Esophagus muscularis mucosa (tissue), 4 donors: ENCODE results near the gene NUBPL. TPM values are rescaled to one million over a fixed set of nuclear protein-coding genes. Genes with fewer than 3 reads are reported as not detected.

Experiments used
- DNase-seq: peaks from one replicate; pipeline ENCODE4 v3.0.0-alpha.2; 2017; ENCODE audit errors: extremely low spot score
- H3K27ac ChIP-seq, 4 donors: fragments of 200-600 bp; sonication (generic); replicated peaks in 1 of 4; 1 replicate in 3 of 4; 2 replicates in 1 of 4; pipeline ENCODE4 v1.5.1; 2016 to 2019; ENCODE audit warnings: mild to moderate bottlenecking in 1 of 4
- H3K27me3 ChIP-seq, 4 donors: fragments of 200-600 bp; sonication (generic); one replicate each; pipeline versions ENCODE4 v1.5.1 to v1.6.0; 2016 to 2019
- H3K36me3 ChIP-seq, 4 donors: fragments of 200-600 bp; sonication (generic); one replicate each; pipeline ENCODE4 v1.5.1; 2016 to 2019
- H3K4me1 ChIP-seq, 4 donors: fragments of 200-600 bp; sonication (generic); one replicate each; pipeline ENCODE4 v1.5.1; 2016 to 2019
- H3K4me3 ChIP-seq, 4 donors: fragments of 200-600 bp; sonication (generic); 1 replicate in 2 of 4; 2 replicates in 2 of 4; pipeline ENCODE4 v1.5.1; 2016 to 2019; ENCODE audit warnings: mild to moderate bottlenecking in 4 of 4, moderate library complexity in 1 of 4
- H3K9me3 ChIP-seq, 4 donors: fragments of 200-600 bp; sonication (generic); 1 replicate in 3 of 4; 2 replicates in 1 of 4; pipeline ENCODE4 v1.5.1; 2016 to 2019
- EP300 ChIP-seq: sonication (generic); formaldehyde crosslinking; IDR thresholded peaks from one replicate; pipeline ENCODE4 v1.6.1; 2017; ENCODE audit warnings: antibody characterized with exemption
- POLR2A ChIP-seq: fragments of 450-650 bp; IDR thresholded peaks from one replicate; pipeline ENCODE4 v1.6.1; 2017; ENCODE audit warnings: antibody characterized with exemption, moderate library complexity, mild to moderate bottlenecking, low read depth
- POLR2AphosphoS5 ChIP-seq, 2 donors: sonication (generic); formaldehyde crosslinking; IDR thresholded peaks; one replicate each; pipeline ENCODE4 v1.6.1; 2017; ENCODE audit warnings: antibody characterized with exemption in 2 of 2
- WGBS: methylation state at CpG from one replicate; pipeline ENCODE4 v1.1.5; 2018; 5-methylcytosine and 5-hydroxymethylcytosine counted together
- intact Hi-C: fragments of 100-400 bp; cut with DNase I; formaldehyde crosslinking; loops from one replicate; pipeline ENCODE4 v1.15.1; 2023
- total RNA-seq, 4 donors: library from RNA; depleted of rRNA; stranded (reverse); fragments of >200 nt; gene quantifications; one replicate each; pipeline versions ENCODE4 v1.1.0 to v1.2.1, GENCODE V29; 2016
- TF ChIP-seq, protein P1 (sequence below), 3 experiments: fragments of 200-600 bp in 2 of 3; fragments of 450-650 bp in 1 of 3; sonication (generic) in 2 of 3; IDR thresholded peaks; one replicate each; pipeline ENCODE4 v1.5.1; 2017 to 2019; ENCODE audit warnings: antibody characterized with exemption in 3 of 3, mild to moderate bottlenecking in 2 of 3, moderate library complexity in 1 of 3

The NUBPL gene
- total RNA-seq, 4 donors from 2014 or later = 10.3 to 13.6 (median 12.8) TPM

DNA sequence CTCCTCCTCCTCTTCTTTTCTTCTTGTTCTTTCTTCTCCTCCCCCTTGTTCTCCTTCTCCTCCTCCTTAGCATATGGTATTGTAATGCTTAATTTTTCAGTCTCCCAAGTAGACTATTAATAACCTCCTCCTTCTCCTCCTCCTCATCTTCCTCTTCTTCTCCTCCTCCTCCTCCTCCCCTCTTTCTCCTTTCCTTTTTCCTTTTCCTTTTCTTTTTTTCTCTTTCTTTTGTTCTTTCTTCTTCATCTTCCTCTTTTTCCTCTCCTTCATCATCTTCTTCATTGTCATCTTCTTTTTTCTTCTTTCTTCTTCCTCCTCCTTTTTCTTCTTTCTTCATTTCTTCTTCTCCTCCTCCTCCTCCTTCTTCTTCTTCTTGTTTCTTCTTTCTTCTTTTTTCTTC lies 264.3 kb downstream of the NUBPL start:
- TF ChIP-seq POLR2AphosphoS5 (IDR thresholded peaks at IDR 0.05) = no peak
- TF ChIP-seq, protein P1, sequence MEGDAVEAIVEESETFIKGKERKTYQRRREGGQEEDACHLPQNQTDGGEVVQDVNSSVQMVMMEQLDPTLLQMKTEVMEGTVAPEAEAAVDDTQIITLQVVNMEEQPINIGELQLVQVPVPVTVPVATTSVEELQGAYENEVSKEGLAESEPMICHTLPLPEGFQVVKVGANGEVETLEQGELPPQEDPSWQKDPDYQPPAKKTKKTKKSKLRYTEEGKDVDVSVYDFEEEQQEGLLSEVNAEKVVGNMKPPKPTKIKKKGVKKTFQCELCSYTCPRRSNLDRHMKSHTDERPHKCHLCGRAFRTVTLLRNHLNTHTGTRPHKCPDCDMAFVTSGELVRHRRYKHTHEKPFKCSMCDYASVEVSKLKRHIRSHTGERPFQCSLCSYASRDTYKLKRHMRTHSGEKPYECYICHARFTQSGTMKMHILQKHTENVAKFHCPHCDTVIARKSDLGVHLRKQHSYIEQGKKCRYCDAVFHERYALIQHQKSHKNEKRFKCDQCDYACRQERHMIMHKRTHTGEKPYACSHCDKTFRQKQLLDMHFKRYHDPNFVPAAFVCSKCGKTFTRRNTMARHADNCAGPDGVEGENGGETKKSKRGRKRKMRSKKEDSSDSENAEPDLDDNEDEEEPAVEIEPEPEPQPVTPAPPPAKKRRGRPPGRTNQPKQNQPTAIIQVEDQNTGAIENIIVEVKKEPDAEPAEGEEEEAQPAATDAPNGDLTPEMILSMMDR (IDR thresholded peaks at IDR 0.05) = no peak
- TF ChIP-seq POLR2A = no peak
- no peak for TF ChIP-seq EP300
- Histone ChIP-seq H3K9me3 (no peaks in the 10 kb centered on the region), H3K27ac (no peak overlapping the region), H3K4me3 (no peak overlapping the region), H3K36me3 (peaks cover 0 to 5% (median 0%) of the 10 kb centered on the region in 4 donors), H3K27me3 (no peaks in the 10 kb centered on the region), H3K4me1 (no peaks in the 10 kb centered on the region)
- intact Hi-C loops = no loop called here
- DNase-seq = no peak

DNA sequence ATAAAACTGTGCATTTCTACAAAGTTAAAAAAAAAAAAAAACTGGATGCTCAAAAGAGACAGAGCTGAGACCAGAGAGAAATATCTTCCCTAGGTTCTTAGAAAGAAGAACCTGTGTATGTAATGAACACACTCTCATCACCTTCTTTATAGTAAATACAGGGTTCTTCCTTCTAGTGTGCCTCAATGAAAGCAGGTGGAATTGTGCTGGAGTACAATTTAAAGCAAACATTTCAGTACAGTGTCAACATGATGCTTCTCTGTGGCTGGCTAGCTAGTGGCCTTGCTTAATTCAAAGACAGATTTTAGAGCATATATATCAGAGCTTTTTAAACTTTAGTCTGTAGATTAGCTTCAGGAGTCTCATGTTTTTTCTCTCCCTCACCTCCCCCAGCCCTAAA lies 266.1 kb downstream of the NUBPL start:
- H3K4me3 ChIP-seq = no peak overlapping the region
- no peak for DNase-seq
- no peaks in the 10 kb centered on the region for H3K9me3 ChIP-seq
- no peaks in the 10 kb centered on the region for H3K4me1 ChIP-seq
- H3K27me3 ChIP-seq = no peaks in the 10 kb centered on the region
- H3K36me3 ChIP-seq = peaks cover 0 to 5% (median 0%) of the 10 kb centered on the region in 4 donors
- intact Hi-C loops = no loop called here
- TF ChIP-seq POLR2A (no peak), EP300 (no peak), POLR2AphosphoS5 (IDR thresholded peaks at IDR 0.05) (no peak)
- no peak overlapping the region for H3K27ac ChIP-seq

DNA sequence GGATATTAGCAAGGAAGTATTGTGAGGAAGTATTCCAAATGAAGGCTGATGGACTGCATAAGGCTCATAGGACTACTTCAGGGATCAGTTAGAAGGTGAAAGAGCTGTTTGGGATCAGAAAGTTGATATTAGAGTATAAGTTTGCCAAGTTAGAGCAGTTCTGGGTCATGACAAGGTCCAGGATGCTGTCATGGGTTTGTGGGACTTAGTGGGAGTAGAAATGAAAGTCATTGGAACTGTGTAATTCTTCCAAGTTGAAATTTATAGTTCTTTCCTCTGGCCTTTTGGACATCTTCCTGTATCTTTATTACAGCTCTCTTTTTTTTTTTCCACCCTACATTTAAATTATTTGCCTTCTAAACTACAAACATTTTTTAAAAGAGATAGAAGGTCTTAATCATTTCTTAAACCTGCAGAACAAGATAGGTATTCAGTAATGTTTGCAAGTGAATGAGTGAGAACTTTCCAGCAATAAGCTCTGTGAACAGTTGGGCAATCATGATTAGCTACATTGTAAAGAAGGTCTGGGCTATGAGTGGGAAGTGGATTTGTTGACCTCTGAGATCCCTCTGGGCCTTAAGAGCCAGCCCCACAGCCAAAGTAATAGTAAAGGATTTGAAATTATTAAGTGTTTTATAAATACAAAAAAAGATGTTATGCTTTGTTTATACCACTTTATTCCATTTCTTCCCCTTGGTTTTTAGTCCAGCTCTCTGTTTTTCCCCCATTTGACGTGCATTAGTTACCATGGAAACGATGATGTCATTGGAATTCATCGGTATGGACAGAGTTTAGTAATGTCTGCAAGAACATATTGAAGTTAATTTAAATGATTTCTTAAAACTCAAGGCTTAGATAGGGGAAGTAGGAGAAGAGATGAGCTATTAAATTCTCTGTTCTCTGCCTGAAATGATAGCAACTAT lies 268.0 kb downstream of the NUBPL start:
- peaks cover 0 to 5% (median 0%) of the 10 kb centered on the region in 4 donors for H3K36me3 ChIP-seq
- H3K27ac ChIP-seq = no peak overlapping the region
- H3K4me3 ChIP-seq = no peak overlapping the region
- no peak for DNase-seq
- intact Hi-C loops = no loop called here
- H3K27me3 ChIP-seq = no peaks in the 10 kb centered on the region
- no peaks in the 10 kb centered on the region for H3K9me3 ChIP-seq
- TF ChIP-seq POLR2AphosphoS5 (IDR thresholded peaks at IDR 0.05) = no peak
- TF ChIP-seq, protein P1 (IDR thresholded peaks at IDR 0.05) = no peak
- no peak for TF ChIP-seq EP300
- no peak for TF ChIP-seq POLR2A
- H3K4me1 ChIP-seq = no peaks in the 10 kb centered on the region
- WGBS = 56% methylated on average over 3 of the region's 3 CpGs

DNA sequence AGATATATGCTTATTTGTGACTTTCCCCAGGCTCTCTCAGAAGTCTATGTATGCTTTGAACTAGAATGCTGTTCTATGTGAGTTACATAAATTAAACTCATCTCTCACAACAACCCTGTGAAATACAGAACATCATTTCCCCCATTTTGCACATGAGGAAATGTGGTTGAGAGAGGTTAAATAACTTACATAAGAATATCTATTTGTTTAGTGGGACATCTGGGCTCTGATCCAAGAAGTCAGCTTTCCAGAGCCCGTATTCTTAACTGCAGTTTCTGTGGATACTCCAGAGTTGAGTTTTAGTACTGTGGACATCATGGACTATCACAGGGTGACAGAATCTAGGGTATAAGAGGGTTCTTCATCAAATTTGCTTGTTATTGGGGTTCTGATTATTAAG lies 273.4 kb downstream of the NUBPL start:
- Histone ChIP-seq H3K27ac (no peak overlapping the region), H3K4me1 (peaks cover 0 to 6% (median 1%) of the 10 kb centered on the region in 4 donors), H3K27me3 (no peaks in the 10 kb centered on the region), H3K9me3 (no peaks in the 10 kb centered on the region), H3K36me3 (no peaks in the 10 kb centered on the region), H3K4me3 (no peak overlapping the region)
- DNase-seq = no peak
- intact Hi-C loops = no loop called here
- no peak for TF ChIP-seq POLR2A
- no peak for TF ChIP-seq EP300
- TF ChIP-seq, protein P1 (IDR thresholded peaks at IDR 0.05) = no peak
- TF ChIP-seq POLR2AphosphoS5 (IDR thresholded peaks at IDR 0.05) = no peak
- 36% methylated on average over 1 of the region's 1 CpG for WGBS

DNA sequence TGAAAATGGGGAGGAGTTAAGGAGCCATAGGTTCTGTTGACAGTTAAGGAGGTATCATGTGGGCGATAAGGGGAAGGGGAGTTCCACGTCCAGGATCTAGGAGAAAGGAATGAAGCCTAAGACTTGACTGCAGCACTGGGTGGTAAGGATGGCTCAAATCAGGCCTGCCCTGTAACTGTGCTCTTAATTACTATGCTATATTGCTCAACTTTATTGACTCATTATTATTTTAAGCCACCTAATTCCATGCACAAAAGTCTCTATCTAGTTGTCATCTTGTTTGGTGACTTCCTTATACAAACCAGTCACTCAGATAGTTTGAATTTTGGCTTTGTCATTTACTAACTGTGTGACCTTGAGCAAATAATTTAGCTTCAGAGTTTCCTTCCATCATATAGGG lies 273.8 kb downstream of the NUBPL start:
- no peak for TF ChIP-seq POLR2AphosphoS5 (IDR thresholded peaks at IDR 0.05)
- no peak for TF ChIP-seq POLR2A
- TF ChIP-seq, protein P1 (IDR thresholded peaks at IDR 0.05) = no peak
- TF ChIP-seq EP300 = no peak
- WGBS = 89% methylated on average over 2 of the region's 2 CpGs
- no peak for DNase-seq
- Histone ChIP-seq H3K27me3 (no peaks in the 10 kb centered on the region), H3K4me1 (peaks cover 0 to 6% (median 1%) of the 10 kb centered on the region in 4 donors), H3K27ac (no peak overlapping the region), H3K9me3 (no peaks in the 10 kb centered on the region), H3K4me3 (no peak overlapping the region), H3K36me3 (no peaks in the 10 kb centered on the region)
- intact Hi-C loops = no loop called here
